NCI-H510A (cell line): ENCODE results near the gene PLSCR1.

Experiments used
- DNase-seq: peaks from one replicate; lab custom pipeline; 2025; lab: John Stamatoyannopoulos, UW

The PLSCR1 gene

GRCh38 chr3:146544002-146544928, at the start of gene PLSCR1:
TSS of gene PLSCR1 (minus strand) at chr3:146544607. CDS start at chr3:146536552, 8,055 bp downstream.
- DNase-seq = peak; percentile 78

GRCh38 chr3:146593776-146594175, 49.4 kb upstream of the PLSCR1 start:
- no peak for DNase-seq

GRCh38 chr3:146590521-146590920, 46.1 kb upstream of the PLSCR1 start:
- no peak for DNase-seq

DNA sequence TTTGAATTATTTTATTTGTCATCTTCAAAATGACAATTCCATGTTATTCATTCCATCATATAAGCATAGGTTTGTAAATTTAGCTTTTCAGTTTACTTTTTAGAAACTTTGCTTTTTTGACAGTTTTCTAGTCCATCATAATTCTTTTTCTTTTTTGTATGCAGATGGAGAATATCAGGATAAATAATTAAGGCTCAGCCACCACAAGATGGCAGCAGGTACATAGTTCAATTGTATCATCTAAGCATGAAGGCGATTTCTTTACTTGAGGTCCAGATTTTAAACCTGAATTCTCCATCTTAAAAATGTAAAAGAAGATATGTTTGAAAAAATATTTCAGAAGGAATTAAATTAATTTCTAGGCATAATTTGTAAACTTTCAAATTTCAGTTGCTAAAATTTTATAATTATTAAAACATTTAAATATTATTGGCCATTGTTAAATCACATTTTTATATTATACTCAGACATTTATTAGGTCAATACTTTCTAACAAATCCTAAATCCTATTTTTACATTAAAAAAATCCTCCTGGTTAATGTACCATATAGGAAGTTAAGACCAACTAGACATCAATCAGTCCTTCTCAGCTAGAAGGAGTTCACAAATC, 45.6 kb upstream of the PLSCR1 start:
- no peak for DNase-seq

DNA sequence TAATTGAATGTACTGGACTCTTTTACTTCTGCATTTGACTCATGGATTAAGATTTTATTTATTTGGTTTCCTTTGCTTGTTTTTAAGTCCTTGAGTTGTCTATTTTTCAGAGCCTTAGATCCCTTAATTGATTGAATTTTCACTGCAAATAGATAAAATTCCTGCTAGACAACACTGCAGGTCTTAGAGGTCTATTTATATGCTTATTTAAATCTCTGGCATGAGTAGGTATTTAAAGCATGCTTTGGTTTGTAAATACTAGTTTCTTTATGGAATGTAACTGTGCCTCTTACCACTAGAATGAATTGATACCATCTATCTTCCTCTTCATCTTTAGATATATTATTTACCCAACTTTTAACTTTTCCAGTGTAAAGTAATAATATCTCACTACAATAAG, 40.7 kb upstream of the PLSCR1 start:
- no peak for DNase-seq

DNA sequence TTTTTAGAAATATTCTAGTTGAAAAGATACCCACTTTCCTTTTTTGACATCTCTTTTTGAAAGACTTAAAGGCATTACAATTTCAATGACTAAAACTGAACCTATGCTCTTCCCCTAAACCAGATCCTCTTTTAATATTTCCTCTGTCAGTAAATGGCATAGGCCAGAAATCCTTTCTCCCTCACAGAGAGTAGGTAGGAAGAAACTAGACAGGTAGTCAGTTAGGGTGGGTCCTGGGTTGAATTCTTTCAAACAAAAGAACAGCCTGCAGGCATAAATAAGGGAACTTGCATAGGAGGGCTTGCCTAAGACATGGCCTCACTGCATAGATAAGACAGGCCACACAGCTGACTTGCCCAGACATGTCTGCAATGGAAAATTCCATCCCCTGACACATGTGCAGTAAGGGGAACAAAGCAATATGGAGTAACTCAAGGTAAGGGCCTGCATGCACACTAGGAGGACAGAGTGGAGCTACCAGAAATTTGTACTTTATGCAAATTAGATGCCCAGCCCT, 37.6 kb upstream of the PLSCR1 start:
- DNase-seq = no peak

DNA sequence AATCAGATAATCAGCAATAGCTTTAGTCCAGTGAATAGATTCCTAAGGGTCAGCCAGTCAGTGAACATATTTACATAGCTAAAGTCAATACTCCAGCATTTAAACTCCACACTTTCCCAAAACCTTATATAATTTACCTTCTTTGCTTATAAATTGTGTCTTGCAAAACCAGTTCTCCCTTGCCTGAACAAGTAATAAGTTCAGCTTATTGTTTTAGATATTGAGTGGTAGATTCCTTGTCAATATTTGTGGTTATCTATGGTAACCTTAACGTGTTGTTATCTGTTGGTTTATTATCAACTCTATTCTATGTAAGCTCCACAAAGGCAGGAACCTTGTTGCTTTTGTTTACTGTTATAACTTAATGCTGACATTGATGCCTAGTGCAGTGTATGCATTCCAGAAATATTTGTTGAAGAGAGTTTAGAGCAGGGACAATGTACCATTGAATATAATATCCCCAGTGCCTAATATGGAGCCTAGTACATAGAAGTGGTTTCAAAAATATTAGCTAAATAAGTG, 36.7 kb upstream of the PLSCR1 start:
- no peak for DNase-seq

GRCh38 chr3:146577662-146578061, 33.3 kb upstream of the PLSCR1 start:
- no peak for DNase-seq

GRCh38 chr3:146575636-146576035, 31.2 kb upstream of the PLSCR1 start:
- DNase-seq = no peak

DNA sequence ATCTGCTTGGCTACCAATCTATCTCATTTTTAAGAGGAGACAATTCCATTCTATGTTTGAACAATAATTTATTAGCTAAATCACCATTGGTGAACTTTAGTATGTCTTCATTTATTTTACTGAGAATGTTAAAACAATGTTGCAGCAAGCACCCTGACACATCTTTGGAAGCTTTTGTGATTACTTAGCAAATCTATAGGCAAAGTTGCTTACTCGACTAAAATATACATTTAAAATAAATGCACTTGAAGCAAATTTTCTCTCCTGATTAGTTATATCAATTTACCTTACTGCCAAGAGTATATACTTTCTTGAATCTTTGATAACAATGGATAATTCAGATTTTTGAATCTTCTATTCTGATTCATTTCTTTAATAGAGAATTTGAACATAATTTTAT, 29.8 kb upstream of the PLSCR1 start:
- DNase-seq = no peak

DNA sequence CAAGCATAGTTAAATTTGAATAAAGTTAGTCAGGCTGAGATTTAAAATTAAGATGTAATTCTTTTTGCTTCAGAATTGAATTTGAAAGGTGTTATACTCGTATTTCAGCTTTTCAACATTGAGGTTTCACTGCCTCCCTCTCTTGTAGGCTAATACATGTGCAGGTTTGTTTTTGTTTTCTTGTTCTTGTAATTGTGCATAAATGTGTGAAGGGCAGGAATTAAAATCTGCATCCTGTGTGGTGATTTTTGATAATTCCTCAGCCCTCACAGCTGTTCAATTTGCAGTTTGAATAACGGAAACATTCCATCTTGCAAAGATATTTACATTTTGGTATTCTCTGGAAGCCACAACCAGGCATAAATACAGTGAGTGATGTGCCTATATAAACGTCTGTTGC, 24.9 kb upstream of the PLSCR1 start:
- no peak for DNase-seq

- DNase-seq = no peak
Measured at GRCh38 chr3:146566138-146566537, 21.7 kb upstream of the PLSCR1 start.

DNA sequence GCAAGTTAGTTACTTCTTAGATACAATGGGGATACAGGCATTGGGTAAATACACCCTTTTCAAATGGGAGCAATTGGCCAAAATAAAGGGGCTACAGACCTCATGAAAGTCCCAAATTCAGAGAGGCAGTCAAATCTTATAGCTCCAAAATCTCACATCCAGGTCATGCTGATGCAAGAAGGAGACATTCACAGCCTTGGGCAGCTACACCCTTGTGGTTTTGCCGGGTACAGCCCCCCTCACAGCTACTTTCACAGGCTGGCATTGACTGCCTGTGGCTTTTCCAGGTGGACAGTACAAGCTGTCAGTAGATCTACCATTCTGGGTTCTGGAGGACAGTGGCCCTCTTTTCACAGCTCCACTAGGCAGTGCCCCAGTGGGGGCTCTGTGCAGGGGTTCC, 17.5 kb upstream of the PLSCR1 start:
- no peak for DNase-seq

DNA sequence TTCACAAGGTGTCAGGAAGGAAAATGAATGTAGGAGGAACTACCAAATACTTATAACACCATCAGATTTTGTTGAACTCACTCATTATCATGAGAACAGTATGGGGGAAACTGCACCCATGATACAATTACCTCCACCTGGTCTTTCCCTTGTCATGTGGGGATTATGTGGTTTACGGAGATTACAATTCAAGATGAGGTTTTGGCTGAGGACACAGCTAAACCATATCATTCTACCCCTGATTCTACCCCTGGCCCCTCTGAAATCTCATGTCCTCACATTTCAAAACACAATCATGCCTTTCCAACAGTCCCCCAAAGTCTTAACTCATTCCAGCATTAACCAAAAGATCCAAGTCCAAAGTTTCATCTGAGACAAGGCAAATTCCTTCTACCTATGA, 17.1 kb upstream of the PLSCR1 start:
- DNase-seq = no peak

DNA sequence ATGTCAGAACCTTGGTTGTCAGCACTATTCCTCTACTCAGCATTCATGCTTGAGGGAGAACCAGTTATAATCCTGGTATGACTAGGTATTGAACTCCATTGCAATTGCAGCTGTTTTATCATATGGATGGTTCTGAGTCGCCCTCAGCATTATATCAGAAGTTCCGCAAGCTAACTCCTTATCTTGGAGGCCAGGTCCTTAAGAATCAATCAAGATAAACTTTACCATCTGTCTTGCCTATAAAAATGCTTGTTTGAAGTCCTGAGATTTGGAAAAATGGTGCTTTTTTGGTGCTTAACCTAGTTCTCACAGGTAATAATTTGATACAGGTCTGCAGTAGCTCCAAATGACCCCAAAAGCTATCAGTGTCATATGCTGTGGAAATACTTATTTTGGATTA, 16.3 kb upstream of the PLSCR1 start:
- DNase-seq = no peak

DNA sequence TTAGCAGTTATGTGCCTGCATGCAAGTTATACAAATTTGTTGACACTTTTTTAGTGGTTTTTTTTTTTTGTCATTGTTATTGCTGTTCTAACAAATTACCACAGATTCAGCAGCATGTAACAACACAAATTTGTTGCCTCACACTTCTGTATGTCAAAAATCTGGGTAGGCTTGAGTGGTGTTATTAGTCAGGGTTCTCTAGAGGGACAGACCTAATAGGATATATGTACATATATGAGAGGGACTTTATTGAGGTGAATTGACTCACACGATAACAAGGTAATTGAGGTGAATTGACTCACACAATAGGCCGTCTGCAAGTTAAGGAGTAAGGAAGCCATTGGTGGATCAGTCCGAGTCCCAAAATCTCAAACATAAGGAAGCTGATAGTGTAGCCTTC, 15.0 kb upstream of the PLSCR1 start:
- DNase-seq = no peak

- no peak for DNase-seq
Measured at GRCh38 chr3:146558781-146559180, 14.4 kb upstream of the PLSCR1 start.

DNA sequence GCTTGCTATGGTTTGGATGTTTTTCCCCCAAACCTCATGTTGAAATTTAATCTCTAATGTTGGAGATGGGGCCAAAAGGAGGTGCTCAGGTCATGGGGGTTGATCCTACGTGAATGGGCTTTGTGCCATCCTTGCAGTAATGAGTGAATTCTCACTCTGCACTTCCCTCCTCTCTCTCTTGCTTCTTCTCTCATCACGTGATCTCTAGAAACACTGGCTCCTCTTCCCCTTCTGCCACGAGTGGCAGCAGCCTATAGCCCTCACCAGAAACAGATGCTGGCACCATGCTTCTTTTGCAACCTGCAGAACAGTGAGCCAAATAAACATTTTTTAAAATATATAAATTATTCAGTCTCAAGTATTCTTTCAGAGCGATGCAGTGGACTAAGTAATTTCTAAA, 13.3 kb upstream of the PLSCR1 start:
- no peak for DNase-seq

DNA sequence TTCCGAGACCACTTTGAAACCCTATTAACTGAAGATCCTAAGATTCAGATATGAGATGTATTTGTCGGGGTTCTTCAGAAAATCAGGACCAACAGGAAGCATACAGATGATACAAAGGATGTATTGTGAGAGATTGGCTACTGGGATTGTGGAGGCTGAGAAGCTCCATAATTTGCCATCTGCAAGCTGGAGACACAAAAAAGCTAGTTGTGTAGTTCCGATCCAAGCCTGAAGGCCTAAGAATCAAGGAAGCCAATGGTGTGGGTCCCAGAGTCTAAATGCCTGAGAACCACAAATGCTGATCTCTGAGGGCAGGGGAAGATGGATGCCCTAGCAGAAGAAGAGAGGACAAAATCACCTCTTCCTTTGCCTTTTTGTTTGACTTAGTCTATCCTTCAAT, 10.9 kb upstream of the PLSCR1 start:
- no peak for DNase-seq

DNA sequence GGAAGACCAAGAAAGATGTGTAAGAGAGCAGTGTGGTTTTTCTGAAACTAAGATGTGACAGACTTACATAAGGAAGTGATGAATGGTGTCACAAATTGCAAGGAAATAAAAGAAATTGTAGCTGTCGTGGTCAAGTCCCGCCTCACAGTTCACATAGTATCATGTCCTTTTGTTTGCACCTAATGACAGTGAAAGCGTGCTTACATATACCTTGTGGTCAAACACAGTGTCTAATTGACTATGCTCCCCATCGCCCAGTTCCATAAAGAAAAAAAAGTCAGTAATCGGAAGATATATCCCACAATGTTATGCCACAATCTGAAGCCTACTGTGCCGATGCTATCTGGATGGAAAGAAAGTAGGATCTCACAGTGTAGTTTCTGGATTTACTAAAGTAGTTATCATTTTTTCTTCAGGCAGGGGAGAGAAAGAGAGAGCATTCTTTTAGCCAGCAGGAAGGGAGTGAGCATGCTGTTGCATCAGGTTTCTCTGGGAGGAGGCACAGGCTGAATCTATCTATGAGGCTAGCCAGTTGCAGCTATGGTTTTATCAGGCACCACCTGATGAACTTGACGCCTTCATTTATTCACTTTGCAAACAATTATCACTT, 9.8 kb upstream of the PLSCR1 start:
- DNase-seq = no peak

- no peak for DNase-seq
Measured at GRCh38 chr3:146550743-146551510, 6.5 kb upstream of the PLSCR1 start.

GRCh38 chr3:146550070-146550615, 5.7 kb upstream of the PLSCR1 start:
- DNase-seq = no peak
